ENCODE data around the gene CYP2S1. TPM values are rescaled to one million over a fixed set of nuclear protein-coding genes. Genes with fewer than 3 reads are reported as not detected.

The CYP2S1 gene
- total and polyA plus RNA-seq, 2 experiments from 2014 or later, result 130 to 315 TPM

GRCh38 chr19:41253660-41254059 is 60.6 kb downstream of the CYP2S1 start (continued):
- no peak for TF ChIP-seq REST (IDR thresholded peaks at IDR 0.05; ENCODE audit: unreplicated experiment)
- no peak for TF ChIP-seq JUNB (IDR thresholded peaks at IDR 0.05; ENCODE audit: unreplicated experiment)
- no peak for TF ChIP-seq ZNF114 (CRISPR knock-in tag; IDR thresholded peaks at IDR 0.05)
- no peak for TF ChIP-seq EZH2 (IDR thresholded peaks at IDR 0.05; ENCODE audit: low read depth, unreplicated experiment)

- Histone ChIP-seq H3K27me3 (ENCODE audit: insufficient read depth) (no peaks in the 10 kb centered on the region), H3K36me3 (ENCODE audit: insufficient read depth) (peaks cover 6% of the 10 kb centered on the region; the same call in 1 of the 2 replicates), H2AFZ (no peak overlapping the region), H3K9me2 (ENCODE audit: insufficient read depth) (no peaks in the 10 kb centered on the region), H3K27ac (ENCODE audit: low read depth) (no peak overlapping the region), H3K4me1 (ENCODE audit: insufficient read depth) (no peaks in the 10 kb centered on the region), H4K20me1 (replicated peaks; ENCODE audit: insufficient read depth) (no peaks in the 10 kb centered on the region), H3F3A (replicated peaks; ENCODE audit: low read depth) (peaks cover 2% of the 10 kb centered on the region; the same call in 1 of the 2 replicates), H3K4me2 (no peak overlapping the region), H3K4me3 (no peak overlapping the region), H3K79me2 (replicated peaks; ENCODE audit: insufficient read depth) (no peaks in the 10 kb centered on the region)
- Mint-ChIP-seq H3K36me3 (ENCODE audit: low read depth) (peaks cover 65% of the 10 kb centered on the region), H3K27me3 (ENCODE audit: insufficient read depth, low read depth, poor library complexity) (peaks cover 4% of the 10 kb centered on the region), H3K4me3 (no peak overlapping the region), H3K9me3 (no peaks in the 10 kb centered on the region; the same call in 2 of the 3 replicates), H3K27ac (no peak overlapping the region), H3K4me1 (no peaks in the 10 kb centered on the region)
- ATAC-seq, result no peak
- no peak for DNase-seq (ENCODE audit: low spot score)
- TF ChIP-seq ZNF331 (CRISPR knock-in tag; IDR thresholded peaks at IDR 0.05; ENCODE audit: low read depth) (no peak), JUNB (IDR thresholded peaks at IDR 0.05; ENCODE audit: unreplicated experiment) (no peak), ZNF114 (CRISPR knock-in tag; IDR thresholded peaks at IDR 0.05) (no peak), CREB1 (CRISPR knock-in tag; IDR thresholded peaks at IDR 0.05; ENCODE audit: low read depth) (no peak), CTCF (conservative IDR thresholded peaks at IDR 0.05; ENCODE audit: low read depth in 2 of 2) (no peak), EZH2phosphoT487 (IDR thresholded peaks at IDR 0.05; ENCODE audit: unreplicated experiment) (no peak), EZH2 (IDR thresholded peaks at IDR 0.05; ENCODE audit: low read depth, unreplicated experiment) (no peak), ZNF462 (CRISPR knock-in tag; IDR thresholded peaks at IDR 0.05) (no peak), NANOG (IDR thresholded peaks at IDR 0.05; ENCODE audit: borderline replicate concordance) (no peak), STAT1 (IDR thresholded peaks at IDR 0.05; ENCODE audit: unreplicated experiment) (no peak), ETS1 (IDR thresholded peaks at IDR 0.05) (no peak)
Measured at GRCh38 chr19:41255171-41255570, 62.2 kb downstream of the CYP2S1 start.

All from GM23338 (cell line).